HEK293 (cell line): ENCODE data around the gene CFAP97D2.

Experiments used
- CTCF ChIA-PET: fragments of 350-600 bp; formaldehyde crosslinking; extraction: SDS; loops from one replicate; lab custom pipeline; 2021; ENCODE audit warnings: antibody characterized with exemption; lab: Yijun Ruan, JAX
- POLR2A ChIA-PET: fragments of 300-600 bp; formaldehyde crosslinking; extraction: SDS; loops from one replicate; lab custom pipeline; 2020; ENCODE audit warnings: antibody characterized with exemption, inconsistent platforms; lab: Yijun Ruan, JAX
- H3K27ac ChIP-seq: fragments of 200-500 bp; sonication (Bioruptor generic); 2 replicates; pipeline ENCODE4 v1.5.1; 2014; ENCODE audit warnings: low read depth, low read length, control low read depth, inconsistent platforms; ENCODE audit errors: extremely low read depth
- H3K36me3 ChIP-seq, 2 experiments: fragments of 200-500 bp in 1 of 2; sonication (Bioruptor generic) in 1 of 2; 1 replicate in 1 of 2; 2 replicates in 1 of 2; pipeline ENCODE4 v1.5.1; 2014 to 2017; ENCODE audit warnings: inconsistent platforms in 2 of 2, low read length in 2 of 2; ENCODE audit not compliant: control insufficient read depth in 2 of 2, insufficient read depth in 1 of 2
- H3K4me1 ChIP-seq: fragments of 200-500 bp; sonication (Bioruptor generic); 2 replicates; pipeline ENCODE4 v1.5.1; 2014; ENCODE audit warnings: mild to moderate bottlenecking, low read length, inconsistent platforms; ENCODE audit not compliant: control insufficient read depth, insufficient read depth
- H3K4me3 ChIP-seq: 2 replicates; pipeline ENCODE4 v1.5.1; 2011; ENCODE audit warnings: low read depth, mild to moderate bottlenecking, control low read depth, low read length, moderate library complexity
- H3K9me3 ChIP-seq: fragments of 200-500 bp; sonication (Bioruptor generic); 2 replicates; pipeline ENCODE4 v1.5.1; 2014; ENCODE audit warnings: low read depth, low read length, inconsistent platforms; ENCODE audit not compliant: control insufficient read depth, insufficient read depth
- HOXA7 ChIP-seq: sonication (generic); formaldehyde crosslinking; IDR thresholded peaks from 2 replicates; pipeline ENCODE4 v1.8.1; 2022; ENCODE audit warnings: missing genetic modification reagents, borderline replicate concordance
- KLF9 ChIP-seq: fragments of 450-650 bp; formaldehyde crosslinking; IDR thresholded peaks from 2 replicates; pipeline ENCODE4 v1.5.1; 2016; ENCODE audit warnings: missing biosample characterization, missing genetic modification characterization, low read depth
- REPIN1 ChIP-seq: fragments of 450-650 bp; formaldehyde crosslinking; IDR thresholded peaks from 2 replicates; pipeline ENCODE4 v1.5.1; 2017; ENCODE audit warnings: missing biosample characterization, missing genetic modification characterization, low read depth
- SP3 ChIP-seq: fragments of 450-650 bp; formaldehyde crosslinking; IDR thresholded peaks from 2 replicates; pipeline ENCODE4 v1.5.1; 2016; ENCODE audit warnings: missing biosample characterization, missing genetic modification characterization
- ZBTB21 ChIP-seq: fragments of 450-650 bp; formaldehyde crosslinking; IDR thresholded peaks from 2 replicates; pipeline ENCODE4 v1.5.1; 2017; ENCODE audit warnings: missing biosample characterization, missing genetic modification characterization
- ZNF174 ChIP-seq: fragments of 450-650 bp; formaldehyde crosslinking; IDR thresholded peaks from 2 replicates; pipeline ENCODE4 v1.5.0; 2017; ENCODE audit warnings: missing biosample characterization, mild to moderate bottlenecking, missing genetic modification characterization
- ZNF175 ChIP-seq: fragments of 450-650 bp; formaldehyde crosslinking; IDR thresholded peaks from 2 replicates; pipeline ENCODE4 v1.5.1; 2016; ENCODE audit warnings: missing biosample characterization, missing genetic modification characterization
- ZNF19 ChIP-seq: fragments of 450-650 bp; formaldehyde crosslinking; IDR thresholded peaks from 2 replicates; pipeline ENCODE4; 2016; ENCODE audit warnings: missing biosample characterization, missing genetic modification characterization, low read depth
- ZNF202 ChIP-seq: fragments of 450-650 bp; formaldehyde crosslinking; IDR thresholded peaks from 2 replicates; pipeline ENCODE4 v1.5.1; 2016; ENCODE audit warnings: missing biosample characterization, missing genetic modification characterization, borderline replicate concordance
- ZNF239 ChIP-seq: fragments of 450-650 bp; formaldehyde crosslinking; IDR thresholded peaks from 2 replicates; pipeline ENCODE4 v1.5.1; 2016; ENCODE audit warnings: missing biosample characterization, missing genetic modification characterization
- ZNF341 ChIP-seq: fragments of 450-650 bp; formaldehyde crosslinking; IDR thresholded peaks from 2 replicates; pipeline ENCODE4; 2016; ENCODE audit warnings: low read depth, missing biosample characterization, missing genetic modification characterization
- ZNF510 ChIP-seq: fragments of 450-650 bp; formaldehyde crosslinking; IDR thresholded peaks from 2 replicates; pipeline ENCODE4 v1.5.1; 2018; ENCODE audit warnings: mild to moderate bottlenecking, missing genetic modification characterization, missing biosample characterization; ENCODE audit not compliant: insufficient replicate concordance
- ZNF529 ChIP-seq: fragments of 450-650 bp; formaldehyde crosslinking; IDR thresholded peaks from 2 replicates; pipeline ENCODE4 v1.5.1; 2017; ENCODE audit warnings: missing genetic modification characterization, missing biosample characterization; ENCODE audit not compliant: insufficient replicate concordance
- ZNF600 ChIP-seq: fragments of 450-650 bp; formaldehyde crosslinking; IDR thresholded peaks from 2 replicates; pipeline ENCODE4 v1.5.1; 2016; ENCODE audit warnings: missing biosample characterization, missing genetic modification characterization
- ZNF660 ChIP-seq: fragments of 450-650 bp; IDR thresholded peaks from 2 replicates; pipeline ENCODE4 v1.5.1; 2018; ENCODE audit warnings: missing biosample characterization, mild to moderate bottlenecking, missing genetic modification characterization
- ZNF664 ChIP-seq: fragments of 450-650 bp; formaldehyde crosslinking; IDR thresholded peaks from 2 replicates; pipeline ENCODE4 v1.5.1; 2016; ENCODE audit warnings: missing biosample characterization, missing genetic modification characterization
- ZNF670 ChIP-seq: fragments of 450-650 bp; formaldehyde crosslinking; IDR thresholded peaks from 2 replicates; pipeline ENCODE4 v1.5.1; 2016; ENCODE audit warnings: missing biosample characterization, missing genetic modification characterization, low read depth
- ZNF792 ChIP-seq: fragments of 450-650 bp; formaldehyde crosslinking; IDR thresholded peaks from 2 replicates; pipeline ENCODE4 v1.5.1; 2016; ENCODE audit warnings: missing biosample characterization, missing genetic modification characterization
- TF ChIP-seq, protein P1 (sequence below): fragments of 450-650 bp; formaldehyde crosslinking; conservative IDR thresholded peaks from 2 replicates; pipeline ENCODE4 v1.5.1; 2016; ENCODE audit warnings: low read depth, missing biosample characterization, missing genetic modification characterization
- TF ChIP-seq, protein P2 (sequence below): fragments of 450-650 bp; formaldehyde crosslinking; IDR thresholded peaks from 2 replicates; pipeline ENCODE4 v1.5.1; 2016; ENCODE audit warnings: missing biosample characterization, missing genetic modification characterization
- TF ChIP-seq, protein P3 (sequence below): fragments of 450-650 bp; formaldehyde crosslinking; IDR thresholded peaks from 2 replicates; pipeline ENCODE4 v1.5.1; 2017; ENCODE audit warnings: missing biosample characterization, mild to moderate bottlenecking, missing genetic modification characterization, moderate library complexity
- TF ChIP-seq, protein P4 (sequence below): fragments of 450-650 bp; formaldehyde crosslinking; IDR thresholded peaks from 2 replicates; pipeline ENCODE4 v1.5.1; 2016; ENCODE audit warnings: missing biosample characterization, missing genetic modification characterization
- TF ChIP-seq, protein P5 (sequence below): fragments of 450-650 bp; formaldehyde crosslinking; IDR thresholded peaks from 2 replicates; pipeline ENCODE4 v1.5.1; 2016; ENCODE audit warnings: missing biosample characterization, missing genetic modification characterization

CFAP97D2 gene

DNA sequence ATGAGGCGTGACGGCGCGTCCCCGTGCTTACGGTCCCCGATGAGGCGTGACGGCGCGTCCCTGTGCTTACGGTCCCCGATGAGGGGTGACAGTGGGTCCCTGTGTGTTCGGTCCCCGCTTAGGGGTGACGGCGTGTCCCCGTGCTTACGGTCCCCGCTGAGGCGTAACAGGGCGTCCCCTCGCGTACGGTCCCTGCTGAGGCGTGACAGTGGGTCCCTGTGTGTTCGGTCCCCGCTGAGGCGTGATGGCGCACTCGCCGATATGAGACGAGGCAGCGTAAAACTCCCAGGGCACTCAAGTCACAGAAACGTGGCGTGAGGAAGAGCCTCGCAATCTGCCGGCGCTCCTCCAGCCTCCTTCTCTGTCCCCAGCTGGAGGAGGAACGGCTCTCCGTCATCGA lies 20.9 kb downstream of the CFAP97D2 start (continued):
- TF ChIP-seq REPIN1 (tag by site-specific recombination) (no peak), ZNF174 (tag by site-specific recombination) (no peak), HOXA7 (CRISPR knock-in tag) (no peak), ZNF792 (tag by site-specific recombination) (no peak), ZNF529 (tag by site-specific recombination) (no peak), ZNF239 (tag by site-specific recombination) (no peak), ZNF664 (tag by site-specific recombination) (no peak), KLF9 (tag by site-specific recombination) (no peak), ZNF341 (no peak), ZNF670 (tag by site-specific recombination) (no peak)
- TF ChIP-seq, protein P1, sequence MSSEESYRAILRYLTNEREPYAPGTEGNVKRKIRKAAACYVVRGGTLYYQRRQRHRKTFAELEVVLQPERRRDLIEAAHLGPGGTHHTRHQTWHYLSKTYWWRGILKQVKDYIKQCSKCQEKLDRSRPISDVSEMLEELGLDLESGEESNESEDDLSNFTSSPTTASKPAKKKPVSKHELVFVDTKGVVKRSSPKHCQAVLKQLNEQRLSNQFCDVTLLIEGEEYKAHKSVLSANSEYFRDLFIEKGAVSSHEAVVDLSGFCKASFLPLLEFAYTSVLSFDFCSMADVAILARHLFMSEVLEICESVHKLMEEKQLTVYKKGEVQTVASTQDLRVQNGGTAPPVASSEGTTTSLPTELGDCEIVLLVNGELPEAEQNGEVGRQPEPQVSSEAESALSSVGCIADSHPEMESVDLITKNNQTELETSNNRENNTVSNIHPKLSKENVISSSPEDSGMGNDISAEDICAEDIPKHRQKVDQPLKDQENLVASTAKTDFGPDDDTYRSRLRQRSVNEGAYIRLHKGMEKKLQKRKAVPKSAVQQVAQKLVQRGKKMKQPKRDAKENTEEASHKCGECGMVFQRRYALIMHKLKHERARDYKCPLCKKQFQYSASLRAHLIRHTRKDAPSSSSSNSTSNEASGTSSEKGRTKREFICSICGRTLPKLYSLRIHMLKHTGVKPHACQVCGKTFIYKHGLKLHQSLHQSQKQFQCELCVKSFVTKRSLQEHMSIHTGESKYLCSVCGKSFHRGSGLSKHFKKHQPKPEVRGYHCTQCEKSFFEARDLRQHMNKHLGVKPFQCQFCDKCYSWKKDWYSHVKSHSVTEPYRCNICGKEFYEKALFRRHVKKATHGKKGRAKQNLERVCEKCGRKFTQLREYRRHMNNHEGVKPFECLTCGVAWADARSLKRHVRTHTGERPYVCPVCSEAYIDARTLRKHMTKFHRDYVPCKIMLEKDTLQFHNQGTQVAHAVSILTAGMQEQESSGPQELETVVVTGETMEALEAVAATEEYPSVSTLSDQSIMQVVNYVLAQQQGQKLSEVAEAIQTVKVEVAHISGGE (tag by site-specific recombination) = no peak
- TF ChIP-seq, all 188 proteins: peak for 0

DNA sequence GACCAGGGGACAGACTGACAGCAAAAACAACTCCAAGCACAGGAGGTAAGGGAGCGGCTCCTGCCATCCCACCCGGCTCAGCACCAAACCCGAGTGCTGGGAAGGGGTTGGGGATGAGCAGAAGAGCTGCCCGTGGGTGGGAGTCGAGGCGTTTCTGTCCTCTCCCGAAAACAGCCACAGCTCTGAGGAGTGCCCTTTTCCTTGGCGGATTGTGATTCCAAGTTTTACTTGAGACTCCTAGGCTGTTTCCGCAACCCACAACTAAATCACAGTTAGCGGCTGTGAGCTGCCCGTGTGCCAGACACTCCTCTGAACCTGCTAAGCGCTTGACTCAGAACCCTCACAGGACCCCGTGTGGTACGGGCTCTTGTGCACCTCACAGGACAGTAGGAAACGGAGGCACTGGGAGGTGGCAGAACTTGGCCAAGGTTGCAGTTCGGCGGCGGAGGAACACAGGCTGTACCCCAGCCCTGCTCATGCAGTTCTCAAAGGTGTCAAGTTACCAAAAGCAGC lies 21.4 kb downstream of the CFAP97D2 start:
- no peaks in the 10 kb centered on the region for H3K4me1 ChIP-seq
- POLR2A ChIA-PET = no interaction called here
- no peaks in the 10 kb centered on the region for H3K36me3 ChIP-seq
- H3K4me3 ChIP-seq = no peak overlapping the region
- TF ChIP-seq, protein P2, sequence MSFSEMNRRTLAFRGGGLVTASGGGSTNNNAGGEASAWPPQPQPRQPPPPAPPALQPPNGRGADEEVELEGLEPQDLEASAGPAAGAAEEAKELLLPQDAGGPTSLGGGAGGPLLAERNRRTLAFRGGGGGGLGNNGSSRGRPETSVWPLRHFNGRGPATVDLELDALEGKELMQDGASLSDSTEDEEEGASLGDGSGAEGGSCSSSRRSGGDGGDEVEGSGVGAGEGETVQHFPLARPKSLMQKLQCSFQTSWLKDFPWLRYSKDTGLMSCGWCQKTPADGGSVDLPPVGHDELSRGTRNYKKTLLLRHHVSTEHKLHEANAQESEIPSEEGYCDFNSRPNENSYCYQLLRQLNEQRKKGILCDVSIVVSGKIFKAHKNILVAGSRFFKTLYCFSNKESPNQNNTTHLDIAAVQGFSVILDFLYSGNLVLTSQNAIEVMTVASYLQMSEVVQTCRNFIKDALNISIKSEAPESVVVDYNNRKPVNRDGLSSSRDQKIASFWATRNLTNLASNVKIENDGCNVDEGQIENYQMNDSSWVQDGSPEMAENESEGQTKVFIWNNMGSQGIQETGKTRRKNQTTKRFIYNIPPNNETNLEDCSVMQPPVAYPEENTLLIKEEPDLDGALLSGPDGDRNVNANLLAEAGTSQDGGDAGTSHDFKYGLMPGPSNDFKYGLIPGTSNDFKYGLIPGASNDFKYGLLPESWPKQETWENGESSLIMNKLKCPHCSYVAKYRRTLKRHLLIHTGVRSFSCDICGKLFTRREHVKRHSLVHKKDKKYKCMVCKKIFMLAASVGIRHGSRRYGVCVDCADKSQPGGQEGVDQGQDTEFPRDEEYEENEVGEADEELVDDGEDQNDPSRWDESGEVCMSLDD = no peak
- TF ChIP-seq ZNF660 (no peak), ZBTB21 (tag by site-specific recombination) (no peak), ZNF239 (tag by site-specific recombination) (no peak)
- TF ChIP-seq, all 188 proteins: peak for 0
- no peaks in the 10 kb centered on the region for H3K9me3 ChIP-seq
- CTCF ChIA-PET = interaction anchor here (0.6 kb wide), 1 partner anchor 386 kb away, joined by 3 read pairs; no protein-coding TSS in a partner anchor
- no peak overlapping the region for H3K27ac ChIP-seq

DNA sequence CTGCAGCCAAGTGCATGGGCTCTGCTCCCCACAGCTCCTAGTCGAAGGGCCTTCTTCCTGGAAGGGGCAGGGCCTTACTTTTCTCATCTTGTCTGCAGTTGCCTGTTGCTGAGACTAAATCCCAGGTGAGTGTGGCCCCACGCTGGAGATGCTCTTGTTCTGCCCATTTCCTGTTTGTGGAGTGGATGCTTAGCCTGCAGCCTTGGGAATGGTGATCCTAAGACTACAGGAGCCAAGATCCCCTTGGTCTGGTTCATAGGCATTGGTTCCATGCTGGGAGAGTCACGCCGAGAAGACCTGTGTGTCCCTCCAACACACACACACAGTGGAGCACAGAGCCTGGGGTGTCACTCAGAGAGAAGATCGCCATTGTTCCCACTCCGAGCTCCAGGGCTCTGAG lies 23.5 kb downstream of the CFAP97D2 start:
- ChIA-PET POLR2A (no interaction called here), CTCF (no interaction called here)
- Histone ChIP-seq H3K4me1 (no peaks in the 10 kb centered on the region), H3K36me3 (no peaks in the 10 kb centered on the region), H3K9me3 (no peaks in the 10 kb centered on the region), H3K4me3 (no peak overlapping the region), H3K27ac (no peak overlapping the region)
- TF ChIP-seq ZNF19 (tag by site-specific recombination) (no peak), ZNF600 (tag by site-specific recombination) (no peak), ZNF510 (tag by site-specific recombination) (no peak), ZNF175 (tag by site-specific recombination) (no peak), SP3 (no peak), ZNF792 (tag by site-specific recombination) (no peak), ZNF202 (no peak)
- TF ChIP-seq, protein P3, sequence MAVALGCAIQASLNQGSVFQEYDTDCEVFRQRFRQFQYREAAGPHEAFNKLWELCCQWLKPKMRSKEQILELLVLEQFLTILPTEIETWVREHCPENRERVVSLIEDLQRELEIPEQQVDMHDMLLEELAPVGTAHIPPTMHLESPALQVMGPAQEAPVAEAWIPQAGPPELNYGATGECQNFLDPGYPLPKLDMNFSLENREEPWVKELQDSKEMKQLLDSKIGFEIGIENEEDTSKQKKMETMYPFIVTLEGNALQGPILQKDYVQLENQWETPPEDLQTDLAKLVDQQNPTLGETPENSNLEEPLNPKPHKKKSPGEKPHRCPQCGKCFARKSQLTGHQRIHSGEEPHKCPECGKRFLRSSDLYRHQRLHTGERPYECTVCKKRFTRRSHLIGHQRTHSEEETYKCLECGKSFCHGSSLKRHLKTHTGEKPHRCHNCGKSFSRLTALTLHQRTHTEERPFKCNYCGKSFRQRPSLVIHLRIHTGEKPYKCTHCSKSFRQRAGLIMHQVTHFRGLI (tag by site-specific recombination) = no peak
- TF ChIP-seq, protein P4, sequence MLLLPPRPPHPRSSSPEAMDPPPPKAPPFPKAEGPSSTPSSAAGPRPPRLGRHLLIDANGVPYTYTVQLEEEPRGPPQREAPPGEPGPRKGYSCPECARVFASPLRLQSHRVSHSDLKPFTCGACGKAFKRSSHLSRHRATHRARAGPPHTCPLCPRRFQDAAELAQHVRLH (tag by site-specific recombination) = no peak
- TF ChIP-seq, protein P5, sequence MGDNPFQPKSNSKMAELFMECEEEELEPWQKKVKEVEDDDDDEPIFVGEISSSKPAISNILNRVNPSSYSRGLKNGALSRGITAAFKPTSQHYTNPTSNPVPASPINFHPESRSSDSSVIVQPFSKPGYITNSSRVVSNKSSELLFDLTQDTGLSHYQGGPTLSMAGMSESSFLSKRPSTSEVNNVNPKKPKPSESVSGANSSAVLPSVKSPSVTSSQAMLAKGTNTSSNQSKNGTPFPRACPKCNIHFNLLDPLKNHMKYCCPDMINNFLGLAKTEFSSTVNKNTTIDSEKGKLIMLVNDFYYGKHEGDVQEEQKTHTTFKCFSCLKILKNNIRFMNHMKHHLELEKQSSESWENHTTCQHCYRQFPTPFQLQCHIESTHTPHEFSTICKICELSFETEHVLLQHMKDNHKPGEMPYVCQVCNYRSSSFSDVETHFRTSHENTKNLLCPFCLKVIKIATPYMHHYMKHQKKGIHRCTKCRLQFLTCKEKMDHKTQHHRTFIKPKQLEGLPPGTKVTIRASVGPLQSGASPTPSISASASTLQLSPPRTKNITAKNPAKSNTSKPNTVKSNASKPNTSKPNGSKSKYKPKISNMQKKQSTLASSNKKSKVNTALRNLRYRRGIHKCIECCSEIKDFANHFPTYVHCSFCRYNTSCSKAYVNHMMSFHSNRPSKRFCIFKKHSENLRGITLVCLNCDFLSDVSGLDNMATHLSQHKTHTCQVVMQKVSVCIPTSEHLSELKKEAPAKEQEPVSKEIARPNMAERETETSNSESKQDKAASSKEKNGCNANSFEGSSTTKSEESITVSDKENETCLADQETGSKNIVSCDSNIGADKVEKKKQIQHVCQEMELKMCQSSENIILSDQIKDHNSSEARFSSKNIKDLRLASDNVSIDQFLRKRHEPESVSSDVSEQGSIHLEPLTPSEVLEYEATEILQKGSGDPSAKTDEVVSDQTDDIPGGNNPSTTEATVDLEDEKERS (tag by site-specific recombination) = no peak
